ENCODE data around the gene SRGAP2B.
"Not testable (repeated sequence)": the region's sequence is repeated elsewhere in the genome, so short reads cannot be mapped to it uniquely, and the experiment has no call there.

SRGAP2B gene

DNA sequence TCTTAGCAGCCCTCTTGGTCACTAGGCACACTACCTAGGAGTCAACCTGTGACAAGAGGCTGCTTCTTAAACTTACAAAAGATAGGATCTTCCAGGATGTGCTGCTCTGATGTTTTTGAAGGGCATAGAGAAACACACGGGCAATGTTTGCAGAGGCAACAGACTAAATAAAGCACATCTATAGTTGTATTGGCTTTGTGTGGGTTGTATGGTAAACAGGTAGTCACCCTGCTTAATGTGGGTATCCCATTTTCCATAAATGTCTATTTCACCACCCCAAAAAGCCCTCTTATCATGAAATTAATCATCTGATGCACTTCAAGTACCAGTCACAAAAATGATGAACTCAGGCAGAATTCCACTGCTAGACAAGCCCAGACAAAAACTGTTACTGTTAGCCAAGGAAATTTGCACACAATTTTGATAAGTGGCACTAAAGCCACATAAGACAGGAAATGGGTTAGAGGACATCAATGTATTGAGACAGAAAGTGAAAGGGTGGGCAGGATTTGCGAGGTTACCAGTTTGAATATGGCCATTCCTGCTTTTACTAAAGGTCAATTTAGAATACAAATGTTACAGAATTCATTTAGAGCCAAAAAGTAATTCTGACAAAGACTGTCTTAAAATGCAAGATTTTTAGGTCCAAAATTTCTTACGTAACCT is 205.5 kb downstream of the SRGAP2B start:
- not testable (repeated sequence) for DNase-seq

GRCh38 chr1:144883022-144883421 is 212.1 kb downstream of the SRGAP2B start:
- peak; percentile 36 for DNase-seq

- not testable (repeated sequence) for DNase-seq
Measured at GRCh38 chr1:144882343-144882742, 212.8 kb downstream of the SRGAP2B start.

- DNase-seq = not testable (repeated sequence)
Measured at GRCh38 chr1:144858607-144859006, 236.5 kb downstream of the SRGAP2B start.
